Activated B cell treated with CpG ODN at 0.5 μM for 24 hours (primary cell): ENCODE data around the gene TEX51. TPM values are rescaled to one million over a fixed set of nuclear protein-coding genes. Genes with fewer than 3 reads are reported as not detected.

Source experiments
- ATAC-seq: fragments of 200-7000 bp; cut with Tn5 transposase; one replicate; pipeline ENCODE4 v1.10.0; 2021; ENCODE audit warnings: low read depth, mild to moderate bottlenecking, moderate library complexity
- CTCF ChIA-PET: fragments of 350-600 bp; sonication (Branson Sonifier 250); formaldehyde crosslinking; loops from one replicate; lab custom pipeline; 2021; ENCODE audit warnings: antibody characterized with exemption; lab: Charles Lee
- POLR2A ChIA-PET: fragments of 350-600 bp; sonication (Branson Sonifier 250); formaldehyde crosslinking; loops from one replicate; lab custom pipeline; 2021; ENCODE audit warnings: antibody characterized with exemption; lab: Charles Lee
- DNase-seq: peaks from one replicate; pipeline ENCODE4 v3.0.0; 2022
- H3K27ac Mint-ChIP-seq: one replicate; pipeline ENCODE4 v1.8.0; 2020; ENCODE audit warnings: mixed read lengths
- H3K27me3 Mint-ChIP-seq: one replicate; pipeline ENCODE4 v1.8.0; 2021; ENCODE audit warnings: mixed read lengths
- H3K36me3 Mint-ChIP-seq: one replicate; pipeline ENCODE4 v1.8.0; 2021; ENCODE audit warnings: low read depth, mixed read lengths
- H3K4me1 Mint-ChIP-seq: one replicate; pipeline ENCODE4 v1.8.0; 2021; ENCODE audit warnings: mixed read lengths
- H3K4me3 Mint-ChIP-seq: one replicate; pipeline ENCODE4 v1.8.0; 2020; ENCODE audit warnings: mild to moderate bottlenecking, mixed read lengths
- H3K9me3 Mint-ChIP-seq: one replicate; pipeline ENCODE4 v1.8.0; 2020; ENCODE audit warnings: mixed read lengths
- CTCF ChIP-seq: fragments of 200-600 bp; IDR thresholded peaks from one replicate; pipeline ENCODE4 v1.8.0; 2022; ENCODE audit warnings: antibody characterized with exemption, mild to moderate bottlenecking
- intact Hi-C: fragments of 100-400 bp; cut with micrococcal nuclease; formaldehyde crosslinking; loops from one replicate; pipeline ENCODE4 v1.15.1; 2024
- total RNA-seq: library from RNA; stranded (reverse); gene quantifications from 2 replicates; pipeline ENCODE4 v1.2.3, GENCODE V29; 2022

The TEX51 gene
- total RNA-seq, 1 donor from 2014 or later, result not detected

GRCh38 chr2:126862730-126863129 is 36.0 kb upstream of the TEX51 start:
- Mint-ChIP-seq H3K4me3 (no peak overlapping the region), H3K27ac (no peak overlapping the region), H3K27me3 (peaks cover 22% of the 10 kb centered on the region), H3K9me3 (peaks cover 5% of the 10 kb centered on the region), H3K36me3 (no peaks in the 10 kb centered on the region), H3K4me1 (no peaks in the 10 kb centered on the region)
- ATAC-seq, result no peak
- no peak for DNase-seq
- CTCF ChIA-PET, result no interaction called here
- intact Hi-C loops, result no loop called here
- POLR2A ChIA-PET, result no interaction called here
- no peak for TF ChIP-seq CTCF

GRCh38 chr2:126863336-126864015 is 35.2 kb upstream of the TEX51 start:
- ATAC-seq, result no peak
- ChIA-PET POLR2A (no interaction called here), CTCF (no interaction called here)
- Mint-ChIP-seq H3K27me3 (peaks cover 17% of the 10 kb centered on the region), H3K4me1 (no peaks in the 10 kb centered on the region), H3K9me3 (peaks cover 5% of the 10 kb centered on the region), H3K27ac (no peak overlapping the region), H3K4me3 (no peak overlapping the region), H3K36me3 (no peaks in the 10 kb centered on the region)
- no peak for TF ChIP-seq CTCF
- intact Hi-C loops, result no loop called here
- DNase-seq, result no peak

GRCh38 chr2:126864861-126865260 is 33.8 kb upstream of the TEX51 start:
- Mint-ChIP-seq H3K27me3 (peaks cover 15% of the 10 kb centered on the region), H3K27ac (no peak overlapping the region), H3K9me3 (peaks cover 5% of the 10 kb centered on the region), H3K4me1 (no peaks in the 10 kb centered on the region), H3K4me3 (no peak overlapping the region), H3K36me3 (no peaks in the 10 kb centered on the region)
- POLR2A ChIA-PET, result no interaction called here
- DNase-seq, result no peak
- ATAC-seq, result no peak
- CTCF ChIA-PET, result no interaction called here
- intact Hi-C loops, result no loop called here
- no peak for TF ChIP-seq CTCF

- CTCF ChIA-PET, result no interaction called here
- Mint-ChIP-seq H3K36me3 (no peaks in the 10 kb centered on the region), H3K4me3 (no peak overlapping the region), H3K27me3 (peaks cover 7% of the 10 kb centered on the region), H3K9me3 (peaks cover 5% of the 10 kb centered on the region), H3K4me1 (no peaks in the 10 kb centered on the region), H3K27ac (no peak overlapping the region)
- intact Hi-C loops, result no loop called here
- DNase-seq, result no peak
- no peak for ATAC-seq
- POLR2A ChIA-PET, result no interaction called here
- TF ChIP-seq CTCF, result no peak
Observed at GRCh38 chr2:126866451-126866850, 32.2 kb upstream of the TEX51 start.

GRCh38 chr2:126874961-126875360 is 23.7 kb upstream of the TEX51 start:
- H3K27ac Mint-ChIP-seq, result no peak overlapping the region
- ATAC-seq (no peak), DNase-seq (no peak)
- no peak for TF ChIP-seq CTCF
- intact Hi-C loops, result no loop called here
- ChIA-PET CTCF (no interaction called here), POLR2A (no interaction called here)
- H3K4me3 Mint-ChIP-seq, result no peak overlapping the region
- peaks cover 18% of the 10 kb centered on the region for H3K9me3 Mint-ChIP-seq
- no peaks in the 10 kb centered on the region for H3K4me1 Mint-ChIP-seq
- H3K27me3 Mint-ChIP-seq, result no peaks in the 10 kb centered on the region
- H3K36me3 Mint-ChIP-seq, result no peaks in the 10 kb centered on the region
